HG03565 (cell line): ENCODE results near the gene POLR3B.
"Not testable (repeated sequence)": the region's sequence is repeated elsewhere in the genome, so short reads cannot be mapped to it uniquely, and the experiment has no call there.

Source experiments
- ATAC-seq: cut with Tn5 transposase; IDR thresholded peaks from one replicate; pipeline ENCODE4 v1.9.1; 2021; ENCODE audit warnings: mild to moderate bottlenecking, moderate library complexity; ENCODE audit not compliant: unreplicated experiment

POLR3B gene

DNA sequence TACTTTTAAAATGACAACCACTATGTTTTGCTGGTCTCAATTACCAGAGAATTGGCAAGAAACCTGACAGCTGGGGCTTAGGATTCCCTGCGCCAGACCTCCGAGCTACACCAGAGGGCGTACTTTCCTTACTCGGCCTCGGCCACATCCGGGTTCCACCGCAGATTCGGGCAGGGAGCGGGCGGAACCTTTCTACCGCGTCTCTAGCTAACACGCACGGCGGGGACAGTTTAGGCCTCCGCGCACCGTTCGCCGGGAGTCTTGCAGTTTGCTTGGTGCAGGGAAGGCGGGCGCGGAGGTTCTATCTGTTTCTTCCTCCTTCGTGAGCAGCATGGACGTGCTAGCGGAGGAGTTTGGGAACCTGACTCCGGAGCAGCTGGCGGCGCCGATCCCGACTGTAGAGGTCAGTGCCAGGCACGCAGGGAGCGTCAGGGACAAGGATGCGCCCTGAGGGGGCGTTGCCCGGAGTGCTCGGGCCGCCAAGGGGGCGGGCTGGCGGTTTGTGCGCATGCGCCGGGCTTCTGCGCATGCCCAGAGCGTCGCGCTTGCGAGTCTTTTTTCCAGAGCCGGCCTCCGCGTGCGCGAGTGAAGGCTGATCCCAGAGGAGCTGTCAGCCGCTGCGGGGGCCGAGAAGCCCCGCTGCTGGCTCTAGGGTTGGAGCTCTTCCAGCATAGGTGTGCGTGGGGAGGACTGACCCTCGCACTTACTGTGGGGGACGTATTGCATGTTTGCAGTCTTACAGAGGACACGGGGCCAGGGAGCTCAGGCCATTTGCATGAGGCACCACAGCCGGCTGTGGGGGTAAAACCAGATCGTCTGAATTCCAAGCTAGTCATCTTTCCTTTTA lies at the start of gene POLR3B:
Gene POLR3B (plus strand): TSS at position 200 of the 847 bp plus-strand sequence. CDS start 132 bp downstream, at position 332.
- peak; percentile 79 for ATAC-seq

DNA sequence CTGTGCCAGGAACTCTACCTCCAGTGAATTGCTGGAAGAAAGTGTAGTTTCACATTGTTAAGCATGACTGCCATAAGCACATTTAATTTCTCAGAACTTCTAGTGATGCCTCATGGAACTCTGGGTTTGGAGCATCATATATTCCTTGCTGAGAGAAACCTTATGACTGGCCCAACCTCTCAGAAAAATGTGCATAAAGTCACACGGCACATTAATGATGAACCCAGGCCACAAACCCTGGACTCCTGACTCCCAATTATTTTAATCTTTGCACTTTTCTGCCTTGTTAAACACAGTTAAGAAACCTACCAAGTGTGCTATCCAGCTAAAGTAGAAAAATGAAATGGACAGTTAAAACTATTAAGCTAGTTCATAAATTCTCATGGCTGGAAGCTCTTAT lies 49.4 kb upstream of the POLR3B start:
- no peak for ATAC-seq

DNA sequence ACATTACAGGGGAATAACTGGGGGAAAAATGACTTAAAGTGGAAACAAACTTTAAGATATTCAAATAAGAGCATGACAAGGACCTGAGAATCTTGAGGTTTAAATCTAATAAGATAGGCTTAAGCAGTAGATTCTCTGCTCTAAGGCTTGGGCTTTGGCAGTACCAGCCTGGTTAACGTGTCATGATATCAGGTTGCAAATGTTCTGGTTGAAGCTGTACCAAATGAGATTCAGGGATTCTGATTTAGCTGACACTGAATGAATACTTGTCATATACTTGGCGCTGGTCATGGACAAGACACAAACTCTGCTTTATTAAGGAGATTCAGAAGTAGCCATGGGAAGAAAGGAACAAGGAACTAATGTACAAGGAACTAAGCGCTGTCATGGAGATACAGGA lies 48.9 kb upstream of the POLR3B start:
- ATAC-seq: no peak

DNA sequence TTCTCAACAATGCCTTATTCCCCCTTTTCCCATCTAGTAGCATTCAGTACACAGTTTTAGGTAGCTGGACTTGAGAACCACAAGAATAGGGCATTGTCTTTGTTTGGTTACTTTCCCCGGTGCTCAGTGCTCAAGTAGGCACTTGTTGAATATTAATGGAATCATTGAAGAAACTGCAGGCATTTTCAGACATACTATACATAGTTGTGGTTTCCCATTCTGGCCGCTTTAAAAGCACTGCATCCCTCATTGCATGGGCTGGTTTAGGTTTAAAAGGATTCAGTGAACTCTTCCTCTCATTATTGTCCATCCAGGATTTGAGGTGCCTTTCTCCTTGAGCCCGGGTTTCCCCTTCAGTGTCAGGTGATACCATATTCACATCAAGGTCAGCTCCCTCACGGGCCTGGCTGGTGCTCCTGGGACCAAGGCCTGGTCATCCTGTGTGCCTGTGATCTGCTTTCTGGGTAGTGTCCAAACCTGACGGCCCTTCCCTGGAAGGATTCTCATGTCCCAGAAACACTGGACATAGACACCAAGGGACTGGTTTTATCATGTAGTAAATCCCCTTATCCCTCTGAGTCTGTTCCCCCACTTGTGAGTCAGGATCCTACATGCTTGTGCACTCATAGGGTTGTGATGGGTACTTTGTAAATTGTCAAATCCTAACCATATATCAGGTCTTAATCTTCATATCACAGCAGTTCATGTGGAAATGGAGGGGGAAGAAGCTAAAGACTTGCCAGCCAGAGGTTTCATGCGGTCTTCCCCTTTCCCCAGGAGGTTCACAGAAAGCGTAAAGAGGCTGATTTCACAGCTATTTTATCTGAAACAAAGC lies 47.7 kb upstream of the POLR3B start:
- no peak for ATAC-seq

DNA sequence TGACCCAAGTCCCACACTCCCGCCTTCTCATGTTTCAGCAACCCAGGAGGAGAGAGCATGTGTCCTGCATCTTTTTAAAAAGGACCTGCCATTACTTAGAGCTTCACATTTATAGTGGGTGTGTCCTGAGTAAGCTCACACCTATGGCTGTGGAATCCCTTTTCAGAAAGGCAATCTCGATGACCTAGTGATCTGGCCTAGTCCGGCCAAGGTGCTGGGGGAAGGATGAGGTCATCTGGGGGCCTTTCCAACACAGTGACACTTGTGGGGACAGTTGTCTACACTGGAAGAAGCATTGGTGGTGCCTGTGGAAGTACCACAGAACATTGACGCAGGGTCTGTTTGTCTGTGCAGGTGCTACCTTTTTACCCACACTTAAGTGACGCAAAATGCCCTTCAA lies 46.9 kb upstream of the POLR3B start:
- no peak for ATAC-seq

DNA sequence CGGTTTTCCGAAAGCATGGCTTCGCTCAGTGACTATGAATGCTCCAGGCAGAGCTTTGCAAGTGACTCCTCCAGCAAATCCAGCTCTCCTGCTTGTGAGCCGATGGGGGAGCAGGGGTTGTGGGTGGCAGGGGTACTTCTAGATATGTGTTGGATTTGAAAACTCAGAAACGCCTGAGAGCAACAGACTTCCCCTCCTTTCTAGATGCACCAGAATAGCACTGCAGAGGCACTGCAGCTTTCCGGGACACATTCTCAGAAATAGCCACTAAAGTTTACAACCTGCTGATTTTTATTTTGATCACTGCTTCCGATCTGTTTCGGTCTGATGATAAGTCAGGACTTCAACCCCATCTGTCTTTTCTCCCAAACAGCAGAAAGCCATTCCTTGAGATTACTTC lies 46.4 kb upstream of the POLR3B start:
- no peak for ATAC-seq

DNA sequence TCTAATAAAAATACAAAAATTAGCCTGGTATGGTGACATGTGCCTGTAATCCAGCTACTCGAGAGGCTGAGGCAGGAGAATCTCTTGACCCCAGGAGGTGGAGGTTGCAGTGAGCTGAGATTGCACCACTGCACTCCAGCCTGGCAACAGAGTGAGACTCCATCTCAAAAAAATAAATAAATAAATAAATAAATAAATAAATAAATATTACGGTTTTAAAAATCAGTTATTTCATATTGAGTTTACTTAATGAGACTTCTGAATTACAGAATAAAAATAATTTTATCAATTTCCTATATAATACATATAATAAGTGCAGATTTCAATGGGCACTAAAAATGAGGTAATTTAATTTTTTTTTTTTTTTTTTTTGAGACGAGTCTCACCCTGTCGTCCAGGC lies 44.1 kb upstream of the POLR3B start:
- ATAC-seq: not testable (repeated sequence)

DNA sequence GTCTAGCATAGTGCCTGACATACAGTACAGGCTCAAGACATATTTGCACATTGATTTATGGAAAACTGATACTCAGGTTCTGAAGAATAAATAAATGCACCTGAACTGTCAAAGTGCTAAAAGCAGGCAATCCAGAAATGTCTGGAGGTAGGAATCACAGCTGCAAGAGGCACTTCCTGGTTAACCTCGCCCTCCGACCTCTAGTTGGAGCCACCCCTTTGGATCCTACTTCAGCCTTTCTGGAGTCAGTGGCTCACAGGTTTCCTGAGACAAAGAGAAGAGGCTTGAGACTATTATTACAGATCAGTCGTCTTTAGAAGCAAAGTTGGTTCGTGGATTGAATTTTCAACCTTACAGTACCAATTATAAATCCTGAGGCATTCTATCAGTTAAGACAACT lies 42.0 kb upstream of the POLR3B start:
- no peak for ATAC-seq

DNA sequence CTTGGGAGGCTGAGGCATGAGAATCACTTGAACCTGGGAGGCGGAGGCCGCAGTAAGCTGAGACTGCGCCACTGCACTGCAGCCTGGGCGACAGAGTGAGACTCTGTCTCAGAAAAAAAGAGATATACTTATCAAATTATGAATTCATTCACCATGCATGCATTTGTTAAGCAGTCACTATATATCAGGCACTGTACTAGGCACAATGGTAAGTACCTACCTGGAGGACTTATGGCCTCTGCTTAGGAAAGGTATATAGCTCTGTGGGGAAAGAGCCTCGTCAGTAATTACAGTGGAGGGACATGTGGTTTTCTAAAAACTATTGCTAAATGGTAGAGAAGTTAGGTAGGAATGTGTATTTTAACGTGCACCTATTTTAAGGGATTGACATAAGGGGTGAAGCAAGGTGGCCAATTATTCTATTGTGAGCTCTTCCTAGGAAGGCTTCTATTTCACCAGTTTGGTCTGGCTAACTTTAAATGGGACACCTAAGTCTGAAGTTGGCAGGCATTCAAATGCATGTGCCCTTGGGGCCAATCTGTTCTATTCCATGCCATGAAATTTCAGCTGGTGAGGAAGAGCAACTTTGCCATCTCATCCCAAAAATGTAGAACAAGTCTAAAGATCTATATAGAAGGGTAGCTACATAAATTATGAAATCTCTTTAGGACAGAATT lies 40.0 kb upstream of the POLR3B start:
- no peak for ATAC-seq

DNA sequence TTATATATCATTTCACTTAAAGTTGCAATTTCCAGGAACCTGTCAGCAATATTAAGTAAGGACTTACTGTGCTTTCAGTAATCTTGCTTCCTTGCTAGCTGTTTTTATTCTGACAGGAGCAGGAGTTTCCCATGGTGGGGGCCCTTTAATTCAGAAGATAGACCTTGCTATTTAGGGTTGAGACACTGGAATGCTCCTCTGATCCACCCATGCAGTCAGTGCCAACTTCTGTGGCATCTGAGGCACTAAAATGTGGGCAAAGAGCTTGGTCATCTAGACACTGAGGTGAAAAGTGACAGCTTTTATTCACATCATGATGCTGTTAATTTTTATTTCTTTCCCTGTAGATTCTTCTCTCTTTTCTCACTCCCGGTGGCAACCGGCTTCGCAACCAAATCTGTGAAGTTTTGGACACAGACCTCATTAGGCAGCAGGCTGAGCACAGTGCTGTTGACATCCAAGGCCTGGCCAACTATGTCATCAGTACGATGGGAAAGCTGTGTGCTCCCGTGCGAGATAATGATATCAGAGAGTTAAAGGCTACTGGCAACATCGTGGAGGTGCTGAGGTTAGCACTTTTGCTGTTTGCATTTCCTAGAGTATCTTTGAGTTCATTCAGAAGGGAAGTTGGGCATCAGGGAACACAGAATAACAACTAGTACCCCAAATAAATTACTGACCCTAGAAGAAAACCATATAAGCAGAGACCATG lies 36.3 kb upstream of the POLR3B start:
- ATAC-seq: no peak

DNA sequence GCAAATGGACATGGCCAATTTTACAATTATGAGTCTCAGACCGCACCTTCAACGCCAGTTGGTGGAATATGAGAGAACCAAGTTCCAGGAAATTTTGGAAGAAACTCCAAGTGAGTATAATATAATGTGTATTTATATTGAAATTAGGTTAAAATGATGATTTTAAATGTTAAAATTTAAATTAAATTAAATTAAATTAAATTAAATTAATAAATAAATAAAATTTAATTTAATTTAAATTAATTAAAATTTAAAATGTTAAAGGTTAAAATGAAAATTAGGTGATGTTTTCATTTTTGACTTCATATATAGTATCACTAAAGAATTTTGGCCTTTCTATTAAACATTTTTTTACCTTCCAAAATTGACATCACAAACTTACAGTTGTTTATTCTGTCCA lies 34.0 kb upstream of the POLR3B start:
- ATAC-seq: no peak

DNA sequence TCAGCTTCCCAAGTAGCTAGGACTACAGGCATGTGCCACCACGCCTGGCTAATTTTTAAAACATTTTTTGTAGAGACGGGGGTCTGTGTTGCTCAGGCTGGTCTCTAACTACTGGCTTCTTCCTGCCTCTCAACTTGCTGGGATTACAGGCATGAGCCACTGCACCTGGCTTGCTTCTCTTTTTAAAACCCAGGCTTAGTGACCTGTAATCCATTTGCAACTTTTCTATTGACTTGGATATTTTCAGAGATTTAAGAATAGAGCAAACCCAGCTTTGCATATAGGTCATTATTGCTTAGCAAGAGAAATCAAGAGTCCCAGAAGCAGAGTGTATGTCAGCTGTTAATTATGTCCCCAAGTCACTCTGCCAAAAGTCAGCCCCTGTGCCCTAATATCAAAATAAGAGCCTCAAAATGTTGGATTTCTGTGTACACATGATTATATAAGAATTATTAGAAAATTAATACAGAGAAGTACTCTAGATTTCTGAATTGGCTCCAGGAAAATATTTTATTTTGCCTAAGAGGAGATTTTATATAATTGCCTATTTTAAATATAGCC lies 30.2 kb upstream of the POLR3B start:
- no peak for ATAC-seq

DNA sequence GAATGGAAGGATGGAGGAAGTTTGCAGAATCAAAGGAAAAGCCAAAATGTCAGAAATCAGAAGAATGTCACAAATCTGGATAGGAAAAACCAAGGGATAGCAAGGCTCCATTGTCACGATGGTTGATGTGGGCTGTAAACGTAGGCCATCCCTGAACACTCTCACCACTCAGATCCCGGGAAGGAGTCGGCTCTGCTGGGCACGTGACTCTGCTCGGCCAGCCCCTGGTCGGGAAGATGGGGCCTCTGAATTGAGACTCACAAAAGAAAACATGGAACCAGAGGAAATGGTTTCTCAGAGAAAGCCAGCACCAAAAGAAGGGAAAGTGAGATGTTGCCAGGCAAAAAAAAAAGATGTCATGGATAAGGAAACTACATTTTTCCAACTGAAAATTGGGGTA lies 28.8 kb upstream of the POLR3B start:
- no peak for ATAC-seq

DNA sequence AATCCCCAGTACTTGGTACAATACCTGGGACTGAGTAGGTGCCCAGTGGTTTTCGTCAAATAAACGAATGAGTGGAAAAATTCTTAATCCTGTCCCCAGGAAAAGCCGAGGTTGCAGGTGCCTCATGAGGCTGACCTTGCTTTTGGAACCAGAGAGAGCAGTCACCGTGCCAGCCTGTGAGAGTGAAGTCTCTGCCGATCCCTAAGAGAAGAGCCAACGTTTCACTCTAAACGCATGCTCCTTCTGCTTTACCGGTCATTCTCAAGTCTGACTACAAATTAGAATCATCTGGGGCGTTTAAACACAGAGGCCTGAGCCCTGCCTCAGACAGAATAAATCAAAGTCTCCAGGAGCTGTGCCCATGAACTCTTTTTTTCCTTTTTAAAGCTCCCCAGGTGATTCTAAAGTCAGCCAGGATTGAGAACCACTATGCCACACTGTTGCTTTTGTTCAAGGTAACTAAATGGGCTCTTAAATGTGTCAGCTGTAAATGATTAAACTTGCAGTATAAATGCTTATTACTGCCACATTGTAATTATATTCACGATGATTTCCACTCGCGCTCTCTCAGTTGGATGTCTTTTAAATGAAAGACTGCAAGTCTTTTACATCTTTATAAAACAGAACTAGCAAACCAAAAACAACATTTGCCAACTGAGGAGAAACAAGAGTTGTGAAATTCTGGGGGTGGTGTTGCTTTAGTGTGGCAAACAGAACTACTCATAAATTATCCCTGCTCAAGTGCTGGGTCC lies 28.1 kb upstream of the POLR3B start:
- ATAC-seq: no peak

DNA sequence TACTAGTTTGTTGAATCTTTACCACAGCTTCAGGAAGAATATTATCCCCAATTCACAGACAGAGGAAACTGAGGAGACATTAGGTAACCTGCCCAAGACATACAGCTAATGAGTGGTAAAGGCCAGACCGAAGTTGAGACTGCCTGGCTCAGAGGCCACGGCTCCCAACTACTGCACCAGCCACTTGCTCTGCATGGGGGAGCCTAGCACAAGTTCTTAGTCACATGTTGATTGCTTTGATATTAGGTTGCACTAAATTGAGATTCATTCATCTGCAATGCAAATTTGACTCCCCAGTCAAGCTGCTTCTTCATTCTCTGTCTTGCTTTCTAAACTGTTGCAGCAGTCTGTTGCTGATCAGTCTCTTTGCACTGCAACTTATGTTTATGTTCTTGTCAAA lies 25.9 kb upstream of the POLR3B start:
- no peak for ATAC-seq

DNA sequence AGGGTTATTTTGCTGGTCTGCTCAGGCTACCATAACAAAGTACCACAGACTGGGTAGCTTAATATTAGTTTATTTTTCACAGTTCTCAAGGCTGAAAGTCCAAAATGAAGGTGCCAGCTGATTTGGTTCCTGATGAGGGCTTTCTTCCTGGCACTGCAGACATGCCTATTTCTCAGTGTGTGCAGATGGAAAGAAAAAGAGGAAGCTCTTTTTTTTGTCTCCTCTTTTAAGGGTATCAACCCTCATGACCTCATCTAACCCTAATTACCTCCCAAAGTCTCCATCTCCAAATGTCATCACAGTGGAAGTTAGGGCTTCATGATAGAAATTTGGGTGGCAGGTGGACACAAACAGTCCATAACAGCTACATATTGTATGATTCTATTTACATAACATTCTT lies 25.0 kb upstream of the POLR3B start:
- ATAC-seq: no peak

DNA sequence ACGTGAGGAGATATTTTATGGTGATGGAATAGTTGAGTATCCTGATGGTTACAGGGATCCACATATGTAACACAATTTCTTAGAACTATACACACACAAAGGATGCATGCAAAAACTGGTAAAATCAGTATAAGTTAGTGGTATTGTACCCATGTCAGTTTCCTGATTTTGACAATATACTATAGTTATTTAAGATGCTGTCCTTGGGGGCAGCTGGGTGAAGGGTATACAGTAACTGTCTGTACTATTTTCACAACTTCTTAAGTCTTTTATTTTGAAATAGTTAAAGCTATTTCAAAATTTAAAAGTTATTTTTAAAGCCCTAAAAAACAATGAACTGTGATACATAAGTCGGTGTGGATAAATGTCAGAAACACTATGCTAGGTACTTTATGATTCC lies 24.5 kb upstream of the POLR3B start:
- no peak for ATAC-seq

DNA sequence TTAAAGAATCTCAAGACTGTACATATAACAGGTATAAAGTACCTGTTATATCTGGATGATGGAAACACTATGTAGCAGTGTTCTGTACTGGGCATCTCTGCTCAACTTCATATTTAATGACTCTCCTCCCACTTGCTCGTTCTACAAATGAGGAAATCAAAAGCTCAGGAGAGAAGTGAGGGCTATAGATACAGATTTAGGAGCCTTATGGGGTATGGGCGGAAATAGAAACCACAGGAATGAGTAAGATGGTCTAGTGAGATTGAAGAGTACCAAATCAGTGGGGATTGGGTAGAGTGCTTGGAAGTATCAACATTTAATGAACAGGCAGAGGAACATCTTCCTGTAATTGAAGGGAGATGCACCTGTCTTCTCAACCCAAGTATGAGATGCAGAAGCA lies 23.8 kb upstream of the POLR3B start:
- ATAC-seq: no peak

DNA sequence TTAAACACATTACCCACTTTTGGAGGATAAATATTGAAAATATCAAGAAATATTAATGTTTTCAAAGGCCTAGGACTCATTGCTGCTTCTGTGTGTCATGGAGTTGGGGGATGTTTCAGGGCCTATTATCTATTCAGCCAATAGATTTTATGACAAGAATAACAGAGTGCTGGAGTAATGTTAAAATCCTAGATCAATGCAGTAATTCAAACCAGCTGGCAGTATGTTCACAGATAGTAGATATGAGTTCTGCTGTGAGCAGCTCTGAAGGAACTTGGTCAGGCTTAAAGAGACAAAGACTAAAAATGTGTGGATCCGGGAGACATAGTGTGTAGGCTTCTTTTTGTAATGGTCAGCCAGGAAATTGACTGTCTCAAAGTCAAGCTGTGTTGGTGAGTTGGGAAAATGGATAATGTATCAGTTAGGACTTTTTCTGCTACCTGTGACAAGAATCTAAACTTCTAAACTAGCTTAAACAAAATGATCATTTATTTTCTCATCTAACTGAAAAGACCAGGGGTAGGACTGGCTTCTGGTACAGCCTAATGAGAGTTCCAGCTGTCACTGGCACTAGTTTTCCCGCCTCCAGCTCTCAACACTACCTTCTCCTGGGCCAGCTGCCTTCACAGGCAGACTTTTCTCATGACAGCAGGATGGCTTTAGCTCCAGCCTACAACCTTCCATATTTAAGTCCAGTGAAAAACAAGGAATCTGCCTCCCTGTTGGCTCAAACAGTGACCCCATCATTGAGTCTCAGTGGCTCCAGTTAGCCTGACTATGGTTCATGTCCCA lies 16.3 kb upstream of the POLR3B start:
- ATAC-seq: no peak
